OCI-LY3 (cell line): ENCODE results near the gene ATP10A.

ENCODE experiments used
- CTCF ChIP-seq: fragments of 200-600, 300-600 bp; sonication (generic); IDR thresholded peaks from 2 replicates; pipeline ENCODE4 v1.5.1; 2014; ENCODE audit warnings: antibody characterized with exemption, low read length, low read depth
- EZH2phosphoT487 ChIP-seq: fragments of 200-600 bp; shearing (Covaris generic); IDR thresholded peaks from 2 replicates; pipeline ENCODE4 v1.6.1; 2018; ENCODE audit warnings: antibody characterized with exemption, mixed run types, low read depth

- no peak for TF ChIP-seq CTCF
- TF ChIP-seq EZH2phosphoT487 = no peak
Observed at GRCh38 chr15:25770618-25771337, 92.3 kb downstream of the ATP10A start.
